Naive B cell (primary cell): ENCODE data around the gene XRCC6. TPM values are rescaled to one million over a fixed set of nuclear protein-coding genes. Genes with fewer than 3 reads are reported as not detected.

ENCODE experiments used
- polyA plus RNA-seq, 6 donors: library from polyadenylated mRNA; unstranded; fragments of 300-500 nt; fragmentation: Illumina TruSeq; gene quantifications; one replicate each; pipeline ENCODE4 v1.2.3, GENCODE V29; 2021; ENCODE audit warnings: low read depth in 6 of 6

XRCC6 gene
- polyA plus RNA-seq, 6 donors from 2014 or later: 407 to 580 (median 420) TPM

Other genes starting within 250 kb of the XRCC6 start
- gene TEF, start 239.4 kb upstream of the XRCC6 start, polyA plus RNA-seq: 1 to 10 TPM in 5 of 6 donors, under 1 TPM in 1; 0.97 to 2.9 (median 2.6) TPM
- gene TOB2, start 174.5 kb upstream of the XRCC6 start, polyA plus RNA-seq: 10 to 100 TPM; 14.0 to 24.0 (median 22.2) TPM
- gene PHF5A, start 152.6 kb upstream of the XRCC6 start, polyA plus RNA-seq: 10 to 100 TPM; 20.5 to 34.2 (median 26.7) TPM
- 100 to 1,000 TPM in 3 of 6 donors, 10 to 100 TPM in 3; 88.9 to 124 (median 106) TPM for gene ACO2, start 152.2 kb upstream of the XRCC6 start, polyA plus RNA-seq
- 10 to 100 TPM; 17.9 to 27.2 (median 22.6) TPM for gene POLR3H, start 76.8 kb upstream of the XRCC6 start, polyA plus RNA-seq
- gene CSDC2, start 60.3 kb upstream of the XRCC6 start, polyA plus RNA-seq: not detected
- gene PMM1, start 31.5 kb upstream of the XRCC6 start, polyA plus RNA-seq: 10 to 100 TPM; 15.5 to 22.2 (median 17.4) TPM
- 10 to 100 TPM in 2 of 6 donors, 1 to 10 TPM in 4; 5.1 to 11.1 (median 9.1) TPM for gene DESI1, start 252 bp upstream of the XRCC6 start, polyA plus RNA-seq
- gene SNU13, start 67.6 kb downstream of the XRCC6 start, polyA plus RNA-seq: 100 to 1,000 TPM; 264 to 311 (median 271) TPM
- gene MEI1, start 78.2 kb downstream of the XRCC6 start, polyA plus RNA-seq: 100 to 1,000 TPM in 1 of 6 donors, 10 to 100 TPM in 5; 75.0 to 160 (median 83.4) TPM
- gene CCDC134, start 179.4 kb downstream of the XRCC6 start, polyA plus RNA-seq: 1 to 10 TPM; 2.1 to 7.6 (median 3.6) TPM
- 10 to 100 TPM; 30.1 to 52.8 (median 40.7) TPM for gene SREBF2, start 211.8 kb downstream of the XRCC6 start, polyA plus RNA-seq